GM12864 (cell line): ENCODE results near the gene DDX46.

ENCODE experiments used
- DNase-seq: peaks from one replicate; pipeline ENCODE4 v3.0.0-alpha.2; 2011; ENCODE audit warnings: low read depth
- H3K4me3 ChIP-seq: 2 replicates; pipeline ENCODE4 v1.5.1; 2011; ENCODE audit warnings: mild to moderate bottlenecking, low read depth, low read length, control low read depth
- TF ChIP-seq, protein P1 (sequence below): IDR thresholded peaks from 2 replicates; pipeline ENCODE4 v1.5.1; 2011; ENCODE audit warnings: low read depth, mild to moderate bottlenecking, moderate library complexity, low read length, control low read depth, inconsistent platforms; ENCODE audit errors: missing control alignments

DDX46 gene

GRCh38 chr5:134787692-134788091, 29.1 kb downstream of the DDX46 start:
- TF ChIP-seq, protein P1, sequence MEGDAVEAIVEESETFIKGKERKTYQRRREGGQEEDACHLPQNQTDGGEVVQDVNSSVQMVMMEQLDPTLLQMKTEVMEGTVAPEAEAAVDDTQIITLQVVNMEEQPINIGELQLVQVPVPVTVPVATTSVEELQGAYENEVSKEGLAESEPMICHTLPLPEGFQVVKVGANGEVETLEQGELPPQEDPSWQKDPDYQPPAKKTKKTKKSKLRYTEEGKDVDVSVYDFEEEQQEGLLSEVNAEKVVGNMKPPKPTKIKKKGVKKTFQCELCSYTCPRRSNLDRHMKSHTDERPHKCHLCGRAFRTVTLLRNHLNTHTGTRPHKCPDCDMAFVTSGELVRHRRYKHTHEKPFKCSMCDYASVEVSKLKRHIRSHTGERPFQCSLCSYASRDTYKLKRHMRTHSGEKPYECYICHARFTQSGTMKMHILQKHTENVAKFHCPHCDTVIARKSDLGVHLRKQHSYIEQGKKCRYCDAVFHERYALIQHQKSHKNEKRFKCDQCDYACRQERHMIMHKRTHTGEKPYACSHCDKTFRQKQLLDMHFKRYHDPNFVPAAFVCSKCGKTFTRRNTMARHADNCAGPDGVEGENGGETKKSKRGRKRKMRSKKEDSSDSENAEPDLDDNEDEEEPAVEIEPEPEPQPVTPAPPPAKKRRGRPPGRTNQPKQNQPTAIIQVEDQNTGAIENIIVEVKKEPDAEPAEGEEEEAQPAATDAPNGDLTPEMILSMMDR: no peak
- DNase-seq: no peak
- no peak overlapping the region for H3K4me3 ChIP-seq

DNA sequence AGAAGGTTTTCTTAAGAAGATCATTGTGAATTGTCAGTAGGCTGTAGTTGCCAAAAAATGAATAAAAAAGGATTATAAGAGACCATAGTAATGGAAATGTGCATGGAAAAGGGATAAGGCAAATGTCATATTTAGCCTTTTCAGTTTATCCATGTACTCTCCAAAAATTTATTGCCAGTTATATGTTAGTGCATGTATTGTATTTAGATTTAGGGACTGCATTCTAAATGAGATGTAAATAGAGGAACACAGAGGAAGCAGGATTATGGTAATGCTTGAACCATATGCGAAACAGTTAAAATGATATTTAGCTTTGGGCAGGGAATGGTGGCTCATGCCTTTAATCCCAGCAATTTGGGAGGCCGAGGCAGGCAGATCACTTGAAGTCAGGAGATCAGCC, 33.0 kb downstream of the DDX46 start:
- TF ChIP-seq, protein P1: no peak
- no peak for DNase-seq

GRCh38 chr5:134792286-134792685, 33.7 kb downstream of the DDX46 start:
- TF ChIP-seq, protein P1: no peak

More for the DNA sequence above, 33.0 kb downstream of the DDX46 start:
- no peak overlapping the region for H3K4me3 ChIP-seq

GRCh38 chr5:134793111-134793510, 34.5 kb downstream of the DDX46 start:
- no peak overlapping the region for H3K4me3 ChIP-seq
- no peak for DNase-seq
- TF ChIP-seq, protein P1: no peak

More at GRCh38 chr5:134792286-134792685, 33.7 kb downstream of the DDX46 start:
- no peak overlapping the region for H3K4me3 ChIP-seq
- no peak for DNase-seq

DNA sequence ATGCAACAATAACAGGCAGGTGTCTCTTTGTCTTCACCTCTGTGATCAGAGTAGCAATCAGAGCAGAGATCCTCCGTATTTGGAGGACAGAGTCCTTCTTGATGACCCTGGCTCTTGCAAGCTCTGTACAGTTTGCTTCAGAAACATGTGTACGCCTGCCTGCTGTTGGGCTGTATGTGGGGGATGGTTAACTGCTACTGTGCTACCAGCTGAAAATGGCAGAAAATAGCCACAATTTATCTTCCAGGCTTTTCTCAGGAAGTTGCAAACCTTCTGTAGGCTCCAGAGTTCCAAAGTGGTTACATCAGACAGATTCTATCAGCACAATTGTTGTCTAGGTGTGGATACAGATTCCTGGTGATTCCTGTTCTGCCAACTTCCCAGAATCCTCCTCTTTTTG, 35.5 kb downstream of the DDX46 start:
- no peak overlapping the region for H3K4me3 ChIP-seq
- DNase-seq: no peak
- TF ChIP-seq, protein P1: no peak

GRCh38 chr5:134794819-134795218, 36.2 kb downstream of the DDX46 start:
- no peak overlapping the region for H3K4me3 ChIP-seq
- TF ChIP-seq, protein P1: no peak
- no peak for DNase-seq

DNA sequence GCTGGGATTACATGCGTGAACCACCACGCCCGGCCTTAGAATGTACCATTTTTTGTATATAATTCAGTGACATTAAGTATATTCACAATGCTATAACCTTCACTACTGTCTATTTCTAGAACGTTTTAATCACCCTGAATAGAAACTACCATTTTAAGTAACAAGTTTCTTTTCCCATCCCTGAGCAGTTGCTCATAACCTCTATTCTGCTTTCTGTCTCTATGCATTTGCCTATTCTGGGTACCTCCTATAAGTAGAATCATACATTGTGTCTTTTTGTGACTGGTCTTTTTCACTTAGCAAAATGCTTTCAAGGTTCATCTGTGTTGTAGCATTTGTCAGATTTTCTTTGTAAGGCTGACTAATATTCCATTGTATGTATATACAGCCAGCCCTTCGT, 39.9 kb downstream of the DDX46 start:
- TF ChIP-seq, protein P1: no peak
- no peak overlapping the region for H3K4me3 ChIP-seq
- DNase-seq: peak; percentile 4
